CD14-positive monocyte (primary cell): Measurements from ENCODE around the gene JMJD1C. TPM values are rescaled to one million over a fixed set of nuclear protein-coding genes. Genes with fewer than 3 reads are reported as not detected.

Experiments
- DNase-seq, 3 donors: peaks; one replicate each; pipeline ENCODE4 v3.0.0-alpha.2; 2011 to 2022
- H2AFZ ChIP-seq: 2 replicates; pipeline ENCODE4 v1.6.0; 2012; ENCODE audit warnings: mild to moderate bottlenecking, low read depth, low read length, inconsistent platforms; ENCODE audit not compliant: insufficient read depth, poor library complexity, severe bottlenecking
- H3K27ac ChIP-seq, 2 donors: 1 replicate in 1 of 2; 2 replicates in 1 of 2; pipeline ENCODE4 v1.5.1; 2012 to 2013; ENCODE audit warnings: low read length in 2 of 2, control low read depth in 1 of 2, inconsistent platforms in 1 of 2, low read depth in 1 of 2, mild to moderate bottlenecking in 1 of 2
- H3K27me3 ChIP-seq, 2 donors: one replicate each; pipeline versions ENCODE4 v1.6.0 to v1.6.1; 2011 to 2013; ENCODE audit warnings: low read length in 2 of 2; ENCODE audit not compliant: control insufficient read depth in 2 of 2, insufficient read depth in 2 of 2
- H3K36me3 ChIP-seq, 2 donors: replicated peaks in 1 of 2; 1 replicate in 1 of 2; 2 replicates in 1 of 2; pipeline versions ENCODE4 v1.5.1 to v1.6.1; 2012 to 2013; ENCODE audit warnings: low read length in 2 of 2, control low read depth in 1 of 2, inconsistent platforms in 1 of 2, mild to moderate bottlenecking in 1 of 2; ENCODE audit not compliant: insufficient read depth in 2 of 2, control insufficient read depth in 1 of 2
- H3K4me1 ChIP-seq, 2 donors: 1 replicate in 1 of 2; 2 replicates in 1 of 2; pipeline versions ENCODE4 v1.5.1 to v1.6.1; 2012 to 2013; ENCODE audit warnings: low read length in 2 of 2, control low read depth in 1 of 2, inconsistent platforms in 1 of 2, mild to moderate bottlenecking in 1 of 2, moderate library complexity in 1 of 2; ENCODE audit not compliant: insufficient read depth in 2 of 2, control insufficient read depth in 1 of 2
- H3K4me2 ChIP-seq: replicated peaks from 2 replicates; pipeline ENCODE3; 2012; ENCODE audit warnings: low read length, moderate library complexity, mild to moderate bottlenecking; ENCODE audit not compliant: poor library complexity, severe bottlenecking; ENCODE audit errors: extremely low read depth
- H3K4me3 ChIP-seq, 3 experiments: fragments of 200-600 bp in 1 of 3; sonication (generic) in 1 of 3; replicated peaks in 1 of 3; 1 replicate in 2 of 3; 2 replicates in 1 of 3; pipeline ENCODE4 v1.5.1; 2011 to 2013; ENCODE audit warnings: low read length in 3 of 3, mild to moderate bottlenecking in 3 of 3, control low read depth in 2 of 3, low read depth in 2 of 3, inconsistent platforms in 1 of 3, moderate library complexity in 1 of 3
- H3K79me2 ChIP-seq: 2 replicates; pipeline ENCODE4 v1.6.0; 2012; ENCODE audit warnings: mild to moderate bottlenecking, control low read depth, inconsistent platforms, low read length, moderate library complexity; ENCODE audit not compliant: insufficient read depth
- H3K9ac ChIP-seq: 2 replicates; pipeline ENCODE4 v1.6.0; 2017; ENCODE audit warnings: low read length, mild to moderate bottlenecking; ENCODE audit not compliant: insufficient read depth, poor library complexity, severe bottlenecking
- H3K9me3 ChIP-seq, 2 donors: replicated peaks in 1 of 2; 1 replicate in 1 of 2; 2 replicates in 1 of 2; pipeline versions ENCODE4 v1.5.1 to v1.6.1; 2012 to 2013; ENCODE audit warnings: low read length in 2 of 2, control low read depth in 1 of 2; ENCODE audit not compliant: control insufficient read depth in 1 of 2, insufficient read depth in 1 of 2
- H4K20me1 ChIP-seq: 2 replicates; pipeline ENCODE4 v1.6.0; 2012; ENCODE audit warnings: mild to moderate bottlenecking, low read length, control low read depth, moderate library complexity; ENCODE audit not compliant: insufficient read depth
- H3K27ac Mint-ChIP-seq, 7 donors: one replicate each; pipeline ENCODE4 v1.8.0; 2020; ENCODE audit warnings: mild to moderate bottlenecking in 7 of 7, mixed read lengths in 7 of 7, moderate library complexity in 6 of 7, inconsistent platforms in 2 of 7
- H3K27me3 Mint-ChIP-seq, 3 donors: one replicate each; pipeline ENCODE4 v1.8.0; 2021 to 2022; ENCODE audit warnings: low read depth in 3 of 3, mild to moderate bottlenecking in 3 of 3, mixed read lengths in 3 of 3, moderate library complexity in 3 of 3, inconsistent platforms in 1 of 3
- H3K36me3 Mint-ChIP-seq, 2 donors: one replicate each; pipeline ENCODE4 v1.8.0; 2020; ENCODE audit warnings: mixed read lengths in 2 of 2, inconsistent platforms in 1 of 2, mild to moderate bottlenecking in 1 of 2
- H3K4me1 Mint-ChIP-seq: one replicate; pipeline ENCODE4 v1.8.0; 2020; ENCODE audit warnings: mild to moderate bottlenecking, mixed read lengths
- H3K4me3 Mint-ChIP-seq, 2 donors: one replicate each; pipeline ENCODE4 v1.8.0; 2020; ENCODE audit warnings: mild to moderate bottlenecking in 2 of 2, mixed read lengths in 2 of 2, moderate library complexity in 1 of 2
- H3K9me3 Mint-ChIP-seq, 7 donors: one replicate each; pipeline ENCODE4 v1.8.0; 2020 to 2022; ENCODE audit warnings: mixed read lengths in 7 of 7, mild to moderate bottlenecking in 6 of 7, moderate library complexity in 6 of 7, inconsistent platforms in 2 of 7
- WGBS: methylation state at CpG from one replicate; pipeline ENCODE4 v1.1.5; 2013; ENCODE audit warnings: missing lambda C conversion rate; ENCODE audit not compliant: insufficient coverage; 5-methylcytosine and 5-hydroxymethylcytosine counted together
- intact Hi-C, 2 donors: fragments of 100-400 bp; cut with micrococcal nuclease; formaldehyde crosslinking; loops; one replicate each; pipeline versions ENCODE4 v1.15.0 to v1.15.1; 2023
- polyA plus RNA-seq, 3 donors: library from polyadenylated mRNA; depleted of rRNA in 1 of 3; unstranded in 2 of 3; stranded (reverse) in 1 of 3; fragments of 300-500 nt in 2 of 3; fragments of >200 nt in 1 of 3; fragmentation: Illumina TruSeq in 2 of 3; gene quantifications; 1 replicate in 2 of 3; 2 replicates in 1 of 3; pipeline ENCODE4 v1.2.3, GENCODE V29; 2012 to 2021
- TF ChIP-seq, protein P1 (sequence below): fragments of 200-600 bp; IDR thresholded peaks from one replicate; pipeline ENCODE4 v1.8.0; 2022; ENCODE audit warnings: antibody characterized with exemption, mild to moderate bottlenecking

The JMJD1C gene
- polyA plus RNA-seq, 3 donors = 27.8 to 84.8 (median 46.5) TPM

DNA sequence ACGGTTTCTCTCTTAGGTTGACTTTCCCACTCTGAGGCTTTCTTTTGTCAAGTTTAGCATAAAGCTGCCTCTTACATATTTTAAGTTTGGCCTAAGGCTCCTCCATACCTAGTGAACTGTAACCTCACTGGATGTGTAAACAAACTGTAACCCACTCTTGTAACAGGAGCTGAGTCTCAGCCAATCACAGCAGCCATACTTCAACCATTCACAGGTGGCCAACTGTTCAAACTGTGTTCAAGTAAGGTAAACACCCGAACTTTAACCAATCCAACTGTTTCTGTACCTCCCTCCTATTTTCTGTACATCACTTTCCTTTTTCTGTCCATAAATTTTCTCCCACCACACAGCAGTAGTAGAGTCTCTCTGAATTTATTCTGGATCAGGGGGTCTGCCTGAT, 340.3 kb downstream of the JMJD1C start:
- whole genome bisulfite sequencing = 100% methylated on average over 1 of the region's 2 CpGs
- no peaks in the 10 kb centered on the region for H3K36me3 ChIP-seq
- no peaks in the 10 kb centered on the region for H3K36me3 Mint-ChIP-seq
- DNase-seq = no peak
- H3K4me1 Mint-ChIP-seq = no peaks in the 10 kb centered on the region
- no peak overlapping the region for H3K27ac Mint-ChIP-seq
- H2AFZ ChIP-seq = no peak overlapping the region
- peaks cover 0 to 1% (median 0%) of the 10 kb centered on the region in 7 donors for H3K9me3 Mint-ChIP-seq
- intact Hi-C loops = no loop called here
- H3K4me3 ChIP-seq = no peak overlapping the region
- no peaks in the 10 kb centered on the region for H3K79me2 ChIP-seq
- no peak overlapping the region for H3K4me2 ChIP-seq
- H3K9me3 ChIP-seq = no peaks in the 10 kb centered on the region
- H3K27me3 ChIP-seq = no peaks in the 10 kb centered on the region
- peaks cover 4 to 19% (median 4%) of the 10 kb centered on the region in 3 donors for H3K27me3 Mint-ChIP-seq
- no peaks in the 10 kb centered on the region for H3K4me1 ChIP-seq
- no peak overlapping the region for H3K9ac ChIP-seq
- TF ChIP-seq, protein P1, sequence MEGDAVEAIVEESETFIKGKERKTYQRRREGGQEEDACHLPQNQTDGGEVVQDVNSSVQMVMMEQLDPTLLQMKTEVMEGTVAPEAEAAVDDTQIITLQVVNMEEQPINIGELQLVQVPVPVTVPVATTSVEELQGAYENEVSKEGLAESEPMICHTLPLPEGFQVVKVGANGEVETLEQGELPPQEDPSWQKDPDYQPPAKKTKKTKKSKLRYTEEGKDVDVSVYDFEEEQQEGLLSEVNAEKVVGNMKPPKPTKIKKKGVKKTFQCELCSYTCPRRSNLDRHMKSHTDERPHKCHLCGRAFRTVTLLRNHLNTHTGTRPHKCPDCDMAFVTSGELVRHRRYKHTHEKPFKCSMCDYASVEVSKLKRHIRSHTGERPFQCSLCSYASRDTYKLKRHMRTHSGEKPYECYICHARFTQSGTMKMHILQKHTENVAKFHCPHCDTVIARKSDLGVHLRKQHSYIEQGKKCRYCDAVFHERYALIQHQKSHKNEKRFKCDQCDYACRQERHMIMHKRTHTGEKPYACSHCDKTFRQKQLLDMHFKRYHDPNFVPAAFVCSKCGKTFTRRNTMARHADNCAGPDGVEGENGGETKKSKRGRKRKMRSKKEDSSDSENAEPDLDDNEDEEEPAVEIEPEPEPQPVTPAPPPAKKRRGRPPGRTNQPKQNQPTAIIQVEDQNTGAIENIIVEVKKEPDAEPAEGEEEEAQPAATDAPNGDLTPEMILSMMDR = no peak
- H3K4me3 Mint-ChIP-seq = no peak overlapping the region
- H4K20me1 ChIP-seq = no peaks in the 10 kb centered on the region
- no peak overlapping the region for H3K27ac ChIP-seq

DNA sequence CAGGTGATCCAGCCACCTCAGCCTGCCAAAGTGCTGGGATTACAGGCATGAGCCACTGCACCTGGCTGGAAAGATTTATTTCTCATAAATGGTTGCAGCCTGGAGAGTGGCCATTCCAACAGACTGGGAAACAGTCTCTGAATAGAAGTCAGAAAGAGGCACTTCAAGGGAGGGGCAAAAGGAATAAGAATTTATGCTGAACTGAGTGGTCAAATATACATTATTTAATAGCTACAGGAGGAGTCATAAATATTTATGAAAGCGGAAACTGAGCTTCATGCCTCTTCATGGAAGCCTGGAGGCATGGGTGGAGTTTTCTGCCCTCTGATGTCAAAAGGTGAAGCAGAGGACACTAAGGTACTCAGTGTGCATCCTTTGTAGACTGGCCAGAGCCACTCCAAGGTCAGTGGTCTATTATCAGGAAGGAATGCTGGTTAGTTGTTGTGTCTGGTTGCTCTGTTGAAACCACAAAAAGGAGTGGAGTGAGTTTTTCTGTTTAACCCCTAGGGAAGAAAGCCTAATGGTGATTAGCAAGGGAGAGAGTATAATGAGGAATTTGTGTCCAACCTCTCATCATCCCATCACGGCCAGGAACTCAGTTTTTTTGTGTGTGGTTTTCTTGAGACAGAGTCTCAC, 341.9 kb downstream of the JMJD1C start:
- Mint-ChIP-seq H3K4me3 (no peak overlapping the region), H3K27me3 (peaks cover 0 to 12% (median 4%) of the 10 kb centered on the region in 3 donors), H3K36me3 (no peaks in the 10 kb centered on the region), H3K9me3 (no peaks in the 10 kb centered on the region), H3K27ac (no peak overlapping the region), H3K4me1 (no peaks in the 10 kb centered on the region)
- intact Hi-C loops = no loop called here
- H3K4me1 ChIP-seq = no peaks in the 10 kb centered on the region
- no peaks in the 10 kb centered on the region for H3K79me2 ChIP-seq
- H4K20me1 ChIP-seq = no peaks in the 10 kb centered on the region
- TF ChIP-seq, protein P1 = no peak
- no peak overlapping the region for H3K9ac ChIP-seq
- H3K27ac ChIP-seq = no peak overlapping the region
- no peak overlapping the region for H3K4me3 ChIP-seq
- 100% methylated on average over 1 of the region's 2 CpGs for WGBS
- no peaks in the 10 kb centered on the region for H3K27me3 ChIP-seq
- no peak overlapping the region for H2AFZ ChIP-seq
- no peaks in the 10 kb centered on the region for H3K36me3 ChIP-seq
- no peak overlapping the region for H3K4me2 ChIP-seq
- H3K9me3 ChIP-seq = no peaks in the 10 kb centered on the region
- DNase-seq = no peak
